HG03095 (cell line): ENCODE results near the gene MRPL4.
"Not testable (repeated sequence)": the region's sequence is repeated elsewhere in the genome, so short reads cannot be mapped to it uniquely, and the experiment has no call there.

ENCODE experiments used
- ATAC-seq: cut with Tn5 transposase; IDR thresholded peaks from one replicate; pipeline ENCODE4 v1.9.1; 2021; ENCODE audit warnings: moderate library complexity; ENCODE audit not compliant: unreplicated experiment

Gene MRPL4

GRCh38 chr19:10230173-10230860 is 21.7 kb upstream of the MRPL4 start:
- ATAC-seq, result no peak

DNA sequence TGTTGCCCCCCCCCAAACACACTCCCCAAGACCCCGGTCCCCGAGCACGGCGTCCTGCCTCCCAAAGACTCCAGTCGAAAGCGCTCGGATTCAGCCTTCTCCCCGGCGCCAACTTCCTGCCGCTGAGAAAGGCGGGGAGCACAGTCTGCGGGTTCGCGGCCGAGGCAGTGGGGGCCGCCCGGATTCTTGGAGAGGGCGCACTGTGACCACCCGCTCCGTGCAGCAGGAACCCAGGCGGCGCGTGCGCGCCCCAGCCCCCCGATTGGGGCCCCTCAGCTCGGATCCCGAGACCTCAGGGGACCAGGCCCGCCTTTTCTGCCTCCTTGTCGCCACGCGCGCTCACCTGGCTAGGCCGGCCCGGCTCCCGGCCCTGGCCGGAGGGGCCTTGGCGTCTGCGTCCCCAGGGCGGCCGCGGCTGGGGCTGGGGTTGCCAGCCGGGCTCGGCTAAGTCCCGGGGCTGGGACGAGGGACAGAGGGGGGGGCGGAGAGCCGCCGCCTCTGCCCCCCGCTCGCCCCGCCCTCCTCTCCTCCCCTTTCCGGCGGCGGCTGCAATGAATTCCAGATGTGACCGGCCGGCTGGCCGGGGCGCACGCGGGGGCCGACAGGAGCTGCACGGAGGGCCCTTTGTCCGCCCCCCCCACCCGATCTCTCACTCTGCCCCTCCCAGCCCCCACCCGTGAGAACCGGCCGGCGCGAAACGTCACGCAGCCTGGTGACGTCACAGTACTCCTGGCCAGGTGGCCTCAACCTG is 21.0 kb upstream of the MRPL4 start, which contains the start of gene S1PR2:
TSS of gene S1PR2 (minus strand) at position 471 of the 751 bp plus-strand sequence. CDS start 6,426 bp downstream, outside the sequence.
- no peak for ATAC-seq

DNA sequence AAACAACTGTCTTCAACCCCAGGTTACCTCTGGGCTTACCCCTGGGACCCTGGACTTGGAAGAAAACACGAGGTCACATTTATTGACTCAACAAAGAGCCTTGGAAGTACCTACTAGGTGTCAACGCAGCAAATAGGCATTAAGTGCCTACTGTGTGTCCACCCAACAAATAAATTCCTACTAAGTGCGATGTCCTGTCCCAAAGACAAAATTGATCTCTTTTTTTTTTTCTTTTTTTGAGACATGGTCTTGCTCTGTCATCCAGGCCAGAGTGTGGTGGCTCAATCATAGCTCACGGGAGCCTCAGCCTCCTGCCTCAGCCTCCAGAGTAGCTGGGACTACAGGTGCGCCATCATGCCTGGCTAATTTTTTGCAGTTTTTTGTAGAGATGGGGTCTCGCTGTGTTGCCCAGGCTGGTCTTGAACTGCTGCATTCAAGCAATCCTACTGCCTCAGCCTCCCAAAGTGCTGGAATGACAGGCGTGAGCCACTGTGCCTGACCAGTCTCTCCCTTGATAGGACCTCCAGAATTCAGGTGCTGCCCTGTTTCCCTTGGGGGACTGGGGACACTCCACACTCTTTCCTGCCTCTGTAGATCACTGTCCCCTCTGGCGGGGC is 20.3 kb upstream of the MRPL4 start:
- ATAC-seq, result no peak

DNA sequence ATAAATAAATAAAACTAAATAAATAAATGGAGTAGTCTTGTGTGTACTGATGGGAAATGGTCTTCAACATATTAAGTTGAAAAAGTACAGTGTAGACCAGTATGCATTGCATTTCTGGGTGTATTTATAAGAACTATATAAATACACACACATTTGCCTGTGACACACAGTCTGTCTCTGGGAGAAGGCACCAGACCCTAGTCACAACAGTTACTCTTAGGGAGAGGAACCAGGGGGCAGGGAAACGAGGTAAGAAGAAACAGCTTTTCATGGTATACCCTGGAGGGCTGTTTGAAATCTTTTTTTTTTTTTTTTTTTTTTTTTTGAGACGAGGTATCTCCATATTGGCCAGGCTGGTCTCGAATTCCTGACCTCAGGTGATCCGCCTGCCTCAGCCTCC is 18.1 kb upstream of the MRPL4 start:
- ATAC-seq, result no peak

- no peak for ATAC-seq
These were observed 17.0 kb upstream of the MRPL4 start for GRCh38 chr19:10235003-10235402.

DNA sequence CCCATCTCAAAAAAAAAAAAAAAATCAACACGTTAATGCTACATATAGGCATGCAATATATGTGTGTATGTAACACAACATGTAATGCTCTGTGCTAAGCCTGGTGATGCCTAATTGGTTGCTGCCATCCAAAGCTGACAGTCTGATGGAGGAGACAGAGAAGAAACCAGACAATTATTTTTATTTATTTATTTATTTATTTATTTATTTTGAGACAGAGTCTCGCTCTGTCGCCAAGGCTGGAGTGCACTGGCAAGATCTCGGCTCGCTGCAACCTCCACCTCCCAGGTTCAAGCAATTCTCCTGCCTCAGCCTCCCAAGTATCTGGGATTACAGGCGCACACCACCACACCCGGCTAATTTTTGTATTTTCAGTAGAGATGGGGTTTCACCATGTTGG is 16.6 kb upstream of the MRPL4 start:
- not testable (repeated sequence) for ATAC-seq

DNA sequence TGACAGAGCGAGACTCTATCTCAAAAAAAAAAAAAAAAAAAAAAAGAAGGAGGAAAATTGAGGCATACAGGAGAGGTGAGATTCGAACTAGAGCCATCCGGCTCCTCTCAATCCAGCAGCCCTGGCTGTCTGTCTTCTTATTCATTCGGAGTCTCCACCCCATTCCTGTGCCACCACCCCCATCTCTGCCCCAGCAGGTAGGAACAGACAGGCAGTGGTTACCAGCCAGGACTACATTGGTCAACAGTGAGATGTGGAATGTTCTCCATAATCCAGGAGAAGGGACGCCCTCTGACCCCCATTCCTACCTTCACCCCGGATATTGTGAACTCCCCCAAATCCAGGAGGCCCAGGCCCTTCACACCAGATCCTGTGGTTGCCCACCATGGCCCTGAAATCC is 14.3 kb upstream of the MRPL4 start:
- ATAC-seq, result no peak

DNA sequence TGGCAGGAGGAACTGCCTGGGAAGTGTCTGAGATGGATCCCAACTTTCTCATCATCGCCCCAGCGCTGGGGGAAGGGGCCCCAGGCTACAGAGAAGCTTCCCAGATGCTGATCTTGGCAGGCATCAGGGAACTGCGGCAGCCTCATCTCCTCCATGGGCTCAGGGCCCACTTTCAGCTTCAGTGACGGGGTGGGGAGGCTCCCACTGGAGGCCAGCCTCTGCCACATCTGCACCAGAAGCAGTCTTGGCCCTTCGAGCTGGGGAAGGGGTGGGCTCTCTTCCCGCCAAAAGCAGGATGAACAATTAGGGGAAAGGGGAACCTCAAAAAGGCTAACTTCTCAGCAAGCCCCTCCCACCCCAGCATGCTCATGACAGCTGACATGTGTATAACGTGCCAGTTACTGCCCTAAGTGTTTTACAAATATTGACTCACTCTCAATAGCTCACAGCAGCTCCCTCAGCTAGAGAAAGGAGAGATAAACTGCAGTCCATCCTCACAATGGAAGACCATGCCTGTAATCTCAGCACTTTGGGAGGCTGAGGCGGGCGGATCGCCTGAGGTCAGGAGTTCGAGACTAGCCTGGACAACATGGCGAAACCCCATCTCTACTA is 13.7 kb upstream of the MRPL4 start:
- ATAC-seq, result no peak

- not testable (repeated sequence) for ATAC-seq
These were observed 10.1 kb upstream of the MRPL4 start for GRCh38 chr19:10241826-10242449.

- no peak for ATAC-seq
These were observed 8.4 kb upstream of the MRPL4 start for GRCh38 chr19:10243606-10244005.

- ATAC-seq, result no peak
These were observed 6.7 kb upstream of the MRPL4 start for GRCh38 chr19:10245189-10245939.

GRCh38 chr19:10246511-10246910 is 5.5 kb upstream of the MRPL4 start:
- ATAC-seq, result no peak

GRCh38 chr19:10252707-10253106 is 693 bp downstream of the MRPL4 start:
- ATAC-seq, result no peak

DNA sequence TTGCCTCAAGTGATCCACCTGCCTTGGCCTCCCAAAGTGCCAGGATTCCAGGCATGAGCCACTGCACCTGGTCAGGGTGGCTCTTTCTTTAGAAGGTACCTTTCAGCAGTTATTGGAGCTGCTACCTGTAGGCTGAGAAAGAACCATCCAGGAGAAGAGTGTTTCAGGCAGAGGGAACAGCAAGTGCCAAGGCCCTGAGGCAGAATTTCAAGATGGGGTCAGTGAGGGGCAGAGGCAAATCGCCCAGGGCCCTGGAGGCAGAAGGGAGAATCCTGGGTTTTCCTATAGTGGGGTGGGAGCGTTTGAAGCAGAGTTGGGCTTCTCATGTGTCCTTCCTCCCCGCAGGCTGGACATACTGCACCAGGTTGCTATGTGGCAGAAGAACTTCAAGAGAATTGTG is 2.2 kb downstream of the MRPL4 start:
- no peak for ATAC-seq

DNA sequence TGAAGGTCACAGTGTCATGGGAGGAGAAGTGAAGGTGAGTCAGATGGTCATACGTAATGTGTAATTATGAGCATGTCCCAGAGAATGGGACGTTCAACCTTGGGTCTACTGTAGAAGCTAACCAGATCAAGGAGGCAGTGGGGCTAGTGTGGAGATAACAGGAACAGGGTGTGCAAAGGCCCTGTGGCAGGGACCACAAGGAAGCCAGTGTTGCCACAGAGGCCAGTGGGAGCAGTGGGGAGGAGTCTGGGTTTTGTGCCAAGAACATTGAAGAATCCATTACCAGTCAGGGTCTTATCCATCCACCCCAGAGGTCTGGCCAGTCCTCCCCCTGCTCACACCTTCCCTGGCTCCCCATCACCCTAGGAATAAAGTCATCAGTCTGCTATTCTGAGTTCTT is 3.3 kb downstream of the MRPL4 start:
- no peak for ATAC-seq

DNA sequence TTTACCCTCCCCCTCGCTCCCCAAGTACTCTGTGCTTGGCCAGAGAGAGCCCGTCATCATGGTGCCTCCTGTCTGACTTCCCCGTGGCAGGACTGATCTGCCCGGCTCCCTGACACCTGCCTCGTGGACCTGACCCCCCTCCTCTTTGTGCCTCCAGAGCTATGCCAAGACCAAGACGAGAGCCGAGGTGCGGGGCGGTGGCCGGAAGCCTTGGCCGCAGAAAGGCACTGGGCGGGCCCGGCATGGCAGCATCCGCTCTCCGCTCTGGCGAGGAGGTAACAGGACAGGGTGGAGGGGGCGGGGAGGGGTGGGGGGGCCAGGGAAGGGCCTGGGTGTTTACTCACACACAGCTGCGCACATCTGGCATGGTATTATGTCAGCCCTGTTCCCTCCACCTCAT is 4.5 kb downstream of the MRPL4 start:
- ATAC-seq, result no peak

DNA sequence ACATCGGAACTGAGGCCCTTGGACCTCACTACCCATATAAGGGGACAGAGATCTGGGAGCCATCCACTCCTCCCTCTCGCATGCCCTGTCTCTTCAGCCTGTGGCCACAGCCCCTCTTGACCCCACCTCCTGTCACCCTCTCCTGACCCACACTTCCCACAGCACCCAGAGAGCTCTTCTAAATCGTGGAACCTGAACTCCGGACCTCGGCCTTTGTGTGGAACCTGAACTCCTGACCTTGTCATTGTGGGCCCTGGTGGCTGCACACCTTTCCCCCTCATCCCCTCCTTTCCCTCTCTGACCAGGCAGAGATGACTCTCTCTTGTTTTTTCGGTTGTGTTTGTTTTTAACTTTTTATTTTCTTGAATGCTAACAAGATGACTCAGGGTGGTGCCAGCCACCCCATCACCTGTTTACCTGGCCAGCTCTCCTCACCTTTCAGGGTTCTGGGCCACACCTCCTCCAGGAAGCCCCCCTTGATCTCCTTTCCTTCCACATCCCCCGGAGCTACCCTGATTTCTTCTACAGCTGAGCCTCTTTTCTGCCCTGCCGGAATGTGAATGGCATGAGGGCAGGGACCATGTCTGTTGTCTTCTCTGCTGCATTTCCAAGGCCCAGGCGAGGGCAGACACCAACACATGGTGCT is 5.1 kb downstream of the MRPL4 start:
- ATAC-seq, result no peak

DNA sequence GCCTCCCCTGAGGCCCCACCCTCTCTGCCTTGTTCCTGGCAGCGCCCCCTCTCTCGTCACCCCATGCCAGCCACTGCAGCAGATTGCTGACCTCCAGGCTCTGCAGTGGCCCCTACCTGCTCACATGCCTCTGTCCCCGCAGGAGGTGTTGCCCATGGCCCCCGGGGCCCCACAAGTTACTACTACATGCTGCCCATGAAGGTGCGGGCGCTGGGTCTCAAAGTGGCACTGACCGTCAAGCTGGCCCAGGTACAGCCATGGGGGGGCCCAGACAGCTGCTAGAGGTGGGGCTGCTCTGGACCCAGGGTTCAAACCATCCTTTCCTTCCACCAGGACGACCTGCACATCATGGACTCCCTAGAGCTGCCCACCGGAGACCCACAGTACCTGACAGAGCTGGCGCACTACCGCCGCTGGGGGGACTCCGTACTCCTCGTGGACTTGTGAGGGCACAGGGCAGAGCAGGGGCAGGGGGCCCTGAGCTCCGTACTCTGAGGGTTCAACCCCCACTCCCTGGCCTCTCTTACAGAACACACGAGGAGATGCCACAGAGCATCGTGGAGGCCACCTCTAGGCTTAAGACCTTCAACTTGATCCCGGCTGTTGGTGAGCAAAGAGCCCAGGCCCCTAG is 6.2 kb downstream of the MRPL4 start:
- no peak for ATAC-seq

- ATAC-seq, result no peak
These were observed 7.3 kb downstream of the MRPL4 start for GRCh38 chr19:10259162-10259905.
